DND-41 (cell line): ENCODE data around the gene ARHGDIB.

Experiments
- CTCF ChIP-seq: IDR thresholded peaks from 2 replicates; pipeline ENCODE4 v1.5.1; 2012; ENCODE audit warnings: borderline replicate concordance, low read length, moderate library complexity, mild to moderate bottlenecking; ENCODE audit not compliant: poor library complexity, severe bottlenecking; ENCODE audit errors: extremely low read depth
- EZH2 ChIP-seq: IDR thresholded peaks from 3 replicates; pipeline ENCODE4 v1.6.1; 2012; ENCODE audit warnings: borderline replicate concordance, low read depth, mild to moderate bottlenecking, moderate library complexity, low read length, inconsistent platforms; ENCODE audit not compliant: severe bottlenecking

GRCh38 chr12:14959126-14959440, 2.3 kb downstream of the ARHGDIB start:
- TF ChIP-seq EZH2 (no peak), CTCF (no peak)
